Measurements from ENCODE around the gene MANBA.
A peak's percentile ranks its signal among the peaks of the same experiment; 100 is the strongest.

Gene MANBA

DNA sequence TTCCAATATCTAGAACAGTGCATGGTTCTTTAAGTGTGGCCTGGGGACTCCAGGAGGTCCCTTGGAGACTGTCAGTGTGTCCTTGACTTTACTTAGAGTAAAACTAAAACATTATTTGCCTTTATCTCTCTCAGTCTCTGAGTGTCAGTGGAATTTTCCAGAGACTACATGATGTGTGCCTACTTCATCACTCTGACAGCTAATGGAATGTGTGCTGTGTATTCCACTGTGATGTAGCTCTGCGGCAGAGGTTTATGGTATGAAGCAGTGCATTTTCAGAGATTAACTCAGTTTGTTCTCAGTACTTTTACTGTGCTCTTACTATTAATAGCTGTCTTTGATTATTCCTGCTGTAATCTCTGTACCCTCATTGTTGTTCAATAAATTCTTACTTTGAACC, 85.6 kb downstream of the MANBA start:
- peak; percentile 90 for DNase-seq (ENCODE audit: low read depth)

DNA sequence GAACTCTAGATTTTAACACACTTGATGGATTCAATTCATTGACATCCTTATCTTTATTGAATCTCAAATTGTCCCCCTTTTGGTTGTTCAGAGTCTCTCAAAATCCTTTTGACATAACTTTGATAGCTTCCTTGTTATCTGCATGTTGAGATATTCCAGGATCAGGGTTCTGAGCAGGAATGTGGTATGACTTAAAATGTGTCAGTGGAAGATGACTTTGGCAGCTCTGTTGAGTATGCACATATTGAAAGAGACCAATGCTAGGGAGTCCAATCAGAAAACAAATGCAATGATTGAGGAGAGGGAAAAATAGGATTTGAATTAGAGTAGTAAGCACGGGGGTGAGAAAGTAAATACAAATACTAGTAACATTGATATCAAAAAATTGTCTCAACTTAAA, 93.8 kb downstream of the MANBA start:
- DNase-seq (ENCODE audit: low read depth), result no peak

DNA sequence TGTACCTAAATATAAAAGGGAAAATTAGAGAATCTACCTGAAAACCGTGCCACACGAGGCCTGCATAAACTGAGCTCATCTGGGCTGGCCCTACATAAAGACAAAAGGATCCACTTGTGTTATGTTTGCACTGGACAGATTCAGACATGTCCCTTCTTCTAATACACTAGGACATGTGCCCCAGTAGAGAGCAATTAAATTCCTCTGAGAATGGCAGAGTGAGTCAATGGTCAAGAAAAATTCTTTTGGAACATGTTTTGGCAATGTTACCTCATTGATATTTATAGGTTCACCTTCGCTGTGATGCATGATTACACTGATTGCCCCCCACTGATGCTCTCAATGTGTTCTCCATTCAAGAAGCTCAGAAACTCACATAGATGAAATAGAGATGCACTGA, 95.2 kb downstream of the MANBA start:
- DNase-seq (ENCODE audit: low read depth), result no peak

DNA sequence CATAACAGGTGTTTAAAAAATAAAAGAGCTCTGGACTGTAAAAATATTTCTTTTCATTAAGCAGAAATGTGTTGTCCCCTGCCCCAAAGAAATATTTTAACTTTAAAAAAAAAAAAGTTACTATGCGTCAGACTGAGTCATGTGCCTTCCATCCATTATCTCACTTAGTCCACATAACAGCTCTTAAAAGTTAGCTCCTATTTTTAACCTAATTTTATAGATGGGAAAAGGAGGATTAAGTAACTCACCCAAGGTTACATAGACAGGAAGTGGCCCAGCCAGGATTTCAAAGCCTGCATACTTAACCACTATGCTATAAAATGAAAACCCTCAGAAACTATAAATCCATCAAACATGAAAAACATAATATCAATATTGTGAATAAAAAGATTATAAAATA, 97.7 kb downstream of the MANBA start:
- peak; percentile 77 for DNase-seq (ENCODE audit: low read depth)

DNA sequence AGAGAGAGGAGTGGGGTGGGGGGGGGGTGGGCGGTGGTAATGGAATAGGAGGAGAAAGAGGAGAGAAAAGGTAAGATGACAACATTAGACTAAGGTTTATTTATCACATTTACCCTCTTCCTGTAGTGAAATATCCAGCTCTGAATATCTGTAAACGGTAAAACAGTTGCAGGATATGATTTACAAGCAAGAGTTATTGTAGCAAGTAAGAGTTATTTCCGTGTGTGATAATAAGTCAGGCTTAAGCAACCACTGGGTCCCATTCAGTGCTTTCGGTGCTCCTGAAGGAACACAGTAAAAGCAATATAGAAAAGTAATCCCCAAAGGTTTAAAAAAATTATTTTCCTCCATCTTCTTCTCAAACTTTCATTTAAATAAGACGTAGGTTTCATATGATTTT, 103.6 kb downstream of the MANBA start:
- DNase-seq (ENCODE audit: low read depth), result no peak

DNA sequence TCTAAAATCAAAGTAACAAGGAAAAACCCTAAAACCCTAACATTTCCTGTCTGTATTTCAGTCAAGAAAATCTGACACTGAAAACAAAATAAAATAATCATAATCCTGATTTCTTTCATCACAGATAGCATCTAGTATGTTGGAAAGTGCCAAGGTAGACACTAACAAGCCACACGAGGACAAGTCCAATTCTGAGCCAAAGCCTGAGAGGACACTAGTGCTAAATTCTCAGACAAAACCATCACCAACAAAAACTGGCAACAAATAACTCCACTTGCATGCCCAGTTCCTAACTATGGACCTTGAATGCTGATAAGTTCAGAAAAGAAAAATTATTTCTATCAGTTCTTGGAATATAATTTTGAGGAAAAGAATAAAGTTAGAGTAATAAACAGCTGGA, 113.7 kb downstream of the MANBA start:
- no peak for DNase-seq (ENCODE audit: low read depth)

DNA sequence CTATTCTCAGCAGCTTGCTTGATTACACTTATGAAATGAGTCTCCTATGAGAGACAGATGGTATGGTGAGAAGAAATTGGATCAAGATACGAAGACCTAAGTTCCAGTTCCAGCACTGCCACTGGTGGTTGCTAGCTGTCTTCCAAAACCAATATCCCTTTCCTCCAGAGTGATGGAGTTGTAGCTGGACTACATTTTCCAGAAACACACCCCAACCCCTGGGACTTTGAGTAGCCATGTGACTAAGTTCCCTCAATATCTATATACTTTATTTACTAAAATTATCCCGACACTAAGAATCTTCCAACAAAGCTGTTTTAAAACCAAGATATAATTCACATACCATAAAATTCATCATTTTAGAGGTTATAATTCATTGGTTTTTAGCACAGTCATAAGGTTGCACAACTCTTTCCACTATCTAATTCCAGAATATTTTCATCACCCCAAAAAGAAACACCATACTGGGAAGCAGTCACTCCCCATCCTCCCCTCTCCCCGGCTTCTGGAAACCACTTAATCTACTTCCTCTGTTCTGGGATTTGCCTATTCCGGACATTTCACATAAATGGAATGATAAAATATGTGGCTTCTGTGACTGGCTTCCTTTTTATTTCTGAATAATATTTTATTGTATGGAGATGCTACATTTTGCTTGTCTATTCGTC, 118.0 kb downstream of the MANBA start:
- DNase-seq (ENCODE audit: low read depth), result peak; percentile 86

DNA sequence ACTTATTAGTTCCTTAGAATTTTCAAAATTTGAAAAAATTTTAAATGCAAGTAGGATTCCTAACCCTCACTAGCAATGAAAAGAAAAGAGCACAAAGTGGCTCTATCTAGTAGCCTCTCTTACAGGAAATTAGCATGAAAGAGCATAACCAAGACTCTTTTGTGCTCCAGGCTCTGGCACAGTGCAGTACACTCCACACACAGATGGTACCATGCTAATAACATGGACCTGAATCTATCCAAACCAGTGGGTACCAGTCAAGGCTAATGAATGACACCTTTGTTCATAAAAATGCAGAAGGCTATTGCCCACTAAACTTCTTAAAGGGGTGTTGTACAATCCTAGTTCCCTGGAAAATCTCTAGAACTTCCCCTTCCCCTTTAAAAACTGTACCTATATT, 119.0 kb downstream of the MANBA start:
- DNase-seq (ENCODE audit: low read depth), result no peak

DNA sequence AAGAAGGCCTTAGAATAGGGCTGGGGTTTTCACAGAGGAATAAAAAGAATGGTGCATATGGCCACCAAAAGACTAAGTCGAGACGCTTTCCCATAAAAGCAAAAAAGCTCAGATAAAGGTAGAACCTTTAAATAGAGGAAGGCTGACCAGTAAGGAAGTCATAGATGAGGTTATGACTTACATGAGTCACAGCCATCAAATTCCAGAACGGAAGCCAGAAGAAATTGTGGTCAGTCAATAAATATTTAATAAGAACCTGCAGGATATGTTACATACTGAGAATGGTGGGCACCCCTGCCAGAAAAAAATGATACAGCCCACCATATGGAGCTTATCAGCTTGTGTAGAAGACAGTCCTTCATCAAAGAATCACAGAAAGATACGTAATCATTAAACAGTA, 120.1 kb downstream of the MANBA start:
- peak; percentile 50 for DNase-seq (ENCODE audit: low read depth)

DNA sequence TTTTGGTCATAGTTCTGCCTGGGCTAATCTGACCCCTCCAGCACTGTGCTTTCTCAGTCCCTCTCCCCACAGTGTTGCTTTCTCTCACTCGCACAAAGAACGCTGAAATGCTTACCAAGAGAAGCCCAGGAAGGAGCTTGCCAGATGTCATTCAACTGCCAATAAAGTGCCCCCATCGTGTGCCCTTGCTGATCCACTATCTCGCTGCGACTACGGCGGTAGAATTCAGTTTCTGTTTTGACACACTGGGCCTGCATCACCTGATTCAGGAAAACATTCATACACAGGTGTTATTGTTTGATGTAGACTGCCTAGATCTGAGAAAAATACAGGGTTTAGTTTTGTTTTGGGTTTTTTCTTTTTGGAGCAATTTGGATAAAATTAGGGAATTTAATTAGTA, 121.2 kb downstream of the MANBA start:
- DNase-seq (ENCODE audit: low read depth), result no peak

DNA sequence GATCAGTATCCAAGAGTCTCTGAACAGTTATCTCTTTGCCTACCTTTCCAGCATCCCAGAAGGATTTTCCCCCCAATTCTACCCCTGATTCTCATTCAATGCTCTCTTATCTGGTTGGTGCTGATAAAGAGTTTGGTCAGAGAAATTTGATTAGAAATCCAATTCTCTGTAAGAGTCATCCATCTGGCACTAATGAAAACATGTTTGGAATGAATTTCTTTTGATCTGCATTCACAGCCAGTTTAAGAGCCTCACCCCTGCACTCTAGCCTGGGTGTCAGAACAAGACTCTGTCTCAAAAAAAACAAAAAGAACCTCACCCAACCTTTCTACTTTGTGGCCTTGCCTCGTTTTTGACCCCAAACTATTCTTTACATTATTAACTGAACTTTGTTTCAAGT, 122.1 kb downstream of the MANBA start:
- DNase-seq (ENCODE audit: low read depth), result peak; percentile 15

DNA sequence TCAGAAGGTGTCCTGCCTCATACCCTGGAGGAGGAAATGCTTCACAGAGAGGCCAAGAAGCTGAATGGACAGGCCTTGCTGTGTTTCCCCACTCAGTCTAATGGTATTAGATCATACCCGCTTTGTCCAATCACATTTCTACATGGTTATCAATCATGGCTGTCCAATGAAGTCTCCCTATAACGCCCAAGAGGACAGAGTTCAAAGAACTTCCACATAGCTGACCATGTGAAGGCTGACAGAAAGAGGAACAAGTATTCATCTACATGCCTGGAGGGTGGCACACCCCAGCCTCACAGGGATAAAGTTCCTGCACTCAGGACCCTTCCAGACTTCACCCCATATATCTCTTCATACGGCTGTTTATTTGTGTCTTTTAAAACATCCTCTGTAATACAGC, 123.4 kb downstream of the MANBA start:
- no peak for DNase-seq (ENCODE audit: low read depth)

DNA sequence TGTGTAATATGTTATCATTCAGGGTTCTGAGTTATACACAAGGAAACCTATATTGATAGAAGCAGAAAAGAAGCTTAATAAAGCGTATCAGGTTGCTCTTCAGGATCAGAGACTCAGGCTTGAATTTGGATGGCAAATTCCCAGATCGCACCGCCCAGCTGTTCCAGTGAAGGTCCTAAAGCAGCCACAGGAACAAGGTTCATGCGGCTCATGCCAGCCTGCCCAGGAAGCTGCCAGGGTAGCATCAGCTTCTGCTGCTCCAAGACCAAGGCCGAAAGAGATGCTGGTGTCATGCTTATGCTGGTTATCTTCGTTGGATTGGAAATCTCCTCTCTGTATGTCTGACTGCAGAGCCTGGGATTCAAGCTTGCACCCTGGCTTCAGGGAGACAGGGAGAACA, 127.7 kb downstream of the MANBA start:
- no peak for DNase-seq (ENCODE audit: low read depth)

DNA sequence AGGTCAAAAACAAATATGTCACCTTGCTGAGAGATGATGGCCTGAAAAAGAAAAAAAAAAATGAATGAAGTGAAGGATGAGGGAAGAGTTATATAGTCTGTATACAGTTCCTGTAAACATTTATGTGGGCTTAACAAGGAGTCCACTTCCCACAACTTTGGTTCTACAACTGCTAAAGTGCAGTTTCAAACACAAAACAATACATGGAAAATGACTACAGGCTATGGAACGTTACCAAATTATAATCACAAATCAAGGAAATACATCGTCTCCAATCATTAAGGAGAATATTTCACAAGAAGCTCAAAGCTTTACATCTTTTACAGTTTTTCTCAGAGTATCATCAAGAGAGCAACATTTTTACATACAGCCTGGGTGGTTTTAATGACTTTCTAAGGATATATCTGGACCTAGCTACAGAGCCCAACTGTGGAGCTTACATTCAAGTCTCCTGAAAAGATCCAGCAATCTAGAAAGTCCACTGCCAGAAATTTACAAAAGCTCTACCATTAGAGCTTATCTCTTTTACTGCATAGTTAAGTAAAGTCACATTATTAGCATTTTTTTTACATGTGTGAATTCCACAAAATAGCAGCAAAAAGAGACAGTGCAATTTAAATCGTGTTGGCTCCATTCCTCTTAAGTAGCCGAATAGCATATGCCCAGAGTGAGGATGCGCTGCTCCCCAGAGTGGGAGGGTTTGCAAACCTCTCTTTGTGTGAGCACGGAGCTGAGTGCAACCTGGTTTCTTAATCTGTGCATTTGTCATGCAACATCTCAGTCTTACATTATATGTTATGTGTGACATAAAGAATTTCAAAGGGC, 128.3 kb downstream of the MANBA start:
- no peak for DNase-seq (ENCODE audit: low read depth)

DNA sequence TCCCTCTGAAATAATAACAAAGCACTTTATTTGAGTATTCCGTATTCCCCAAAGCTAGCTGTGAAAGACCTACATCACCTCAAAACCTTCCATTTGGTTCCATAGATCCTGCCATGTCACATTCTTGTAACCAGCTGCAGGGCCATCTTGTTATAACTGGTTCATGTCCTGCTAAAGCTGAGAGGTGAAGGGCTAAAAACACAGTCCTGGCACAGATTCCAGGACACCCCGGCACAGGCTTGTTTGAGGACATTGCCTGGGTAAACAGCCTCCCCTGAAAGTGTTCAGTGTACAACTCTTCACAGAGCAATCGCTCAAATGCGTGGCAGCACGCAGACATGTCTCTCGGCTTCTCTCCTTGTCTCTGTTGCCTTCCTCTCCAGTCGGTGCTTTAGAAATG, 129.2 kb downstream of the MANBA start:
- no peak for DNase-seq (ENCODE audit: low read depth)

DNA sequence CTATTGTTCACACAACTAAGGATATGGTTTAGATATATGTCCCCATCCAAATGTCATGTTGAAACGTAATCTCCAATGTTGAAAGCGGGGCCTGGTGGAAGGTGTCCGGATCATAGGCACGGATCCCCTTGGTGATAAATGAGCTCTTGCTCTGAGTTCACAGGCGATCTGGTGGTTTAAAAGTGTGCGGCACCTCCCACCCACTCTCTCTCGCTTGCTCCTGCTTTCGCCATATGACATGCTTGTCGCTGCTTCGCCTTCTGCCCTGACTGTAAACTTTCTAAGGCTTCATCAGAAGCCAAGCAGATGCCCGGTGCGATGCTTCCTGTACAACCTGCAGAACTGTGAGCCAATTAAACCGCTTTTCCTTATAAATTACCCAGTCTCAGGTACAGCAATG, 131.1 kb downstream of the MANBA start:
- DNase-seq (ENCODE audit: low read depth), result no peak

DNA sequence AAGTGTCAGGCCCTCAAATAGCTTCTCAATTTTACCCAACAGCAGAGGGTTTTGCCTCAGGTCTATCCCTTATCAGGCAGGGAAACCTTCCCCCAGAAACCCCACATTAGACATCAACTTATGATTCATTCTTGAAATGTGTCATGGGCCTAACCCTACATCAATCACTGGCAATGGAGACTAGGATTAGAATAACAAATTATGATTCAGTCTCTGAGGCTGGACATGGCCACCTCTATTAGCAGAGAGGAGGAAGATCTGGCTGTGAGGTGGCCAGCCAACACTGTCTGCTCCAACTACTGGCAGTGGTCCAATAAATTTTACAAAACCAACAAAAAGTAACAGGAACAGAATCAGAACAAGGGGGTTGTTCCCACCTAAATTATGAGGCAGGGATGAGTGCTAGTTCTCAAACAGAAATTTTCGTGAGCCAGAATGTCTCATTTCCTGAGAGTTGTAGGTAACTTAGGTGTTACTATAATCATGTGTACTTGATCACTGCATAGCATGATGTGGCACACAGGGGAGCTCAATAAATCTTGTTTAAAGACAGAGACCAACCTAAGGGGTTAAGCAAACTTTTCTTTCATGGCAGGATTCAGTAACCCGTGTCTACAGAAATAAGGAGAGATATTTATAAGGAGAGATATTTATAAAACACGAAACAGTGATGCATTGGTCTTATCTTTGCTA, 132.8 kb downstream of the MANBA start:
- peak; percentile 84 for DNase-seq (ENCODE audit: low read depth)

DNA sequence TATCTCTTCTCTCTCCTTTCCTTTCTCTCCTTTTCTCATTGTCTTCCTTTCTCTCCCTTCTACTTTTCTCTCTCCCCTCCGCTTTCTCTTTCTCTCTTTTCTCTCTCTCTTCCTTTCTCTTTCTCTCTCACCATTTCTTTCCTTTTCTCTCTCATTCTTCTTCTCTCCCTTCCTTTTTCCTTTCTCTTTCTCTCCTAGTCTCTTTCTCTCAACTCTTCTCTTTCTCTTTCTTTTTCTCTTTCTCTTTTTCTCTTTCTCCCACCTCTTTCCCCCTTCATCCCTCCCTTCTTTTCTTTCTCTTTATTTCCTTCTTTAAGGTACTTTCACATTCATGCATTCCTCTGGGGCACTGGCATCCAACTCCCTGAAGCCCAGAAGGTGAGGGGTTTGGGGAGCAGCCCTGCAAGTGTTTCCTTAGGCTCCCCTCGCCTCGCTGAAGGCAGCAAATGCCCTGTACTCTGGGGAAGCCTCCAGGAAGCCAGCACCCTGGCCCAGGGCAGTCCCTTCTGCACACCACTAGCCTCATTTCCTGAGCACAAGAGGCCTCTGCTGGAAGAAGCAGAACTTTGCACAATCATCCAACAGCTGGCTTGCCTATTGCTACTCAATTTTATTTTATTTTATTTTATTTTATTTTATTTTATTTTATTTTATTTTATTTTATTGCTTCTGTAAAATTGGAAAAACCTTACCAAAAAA, 135.4 kb downstream of the MANBA start:
- DNase-seq (ENCODE audit: low read depth), result peak; percentile 46

DNA sequence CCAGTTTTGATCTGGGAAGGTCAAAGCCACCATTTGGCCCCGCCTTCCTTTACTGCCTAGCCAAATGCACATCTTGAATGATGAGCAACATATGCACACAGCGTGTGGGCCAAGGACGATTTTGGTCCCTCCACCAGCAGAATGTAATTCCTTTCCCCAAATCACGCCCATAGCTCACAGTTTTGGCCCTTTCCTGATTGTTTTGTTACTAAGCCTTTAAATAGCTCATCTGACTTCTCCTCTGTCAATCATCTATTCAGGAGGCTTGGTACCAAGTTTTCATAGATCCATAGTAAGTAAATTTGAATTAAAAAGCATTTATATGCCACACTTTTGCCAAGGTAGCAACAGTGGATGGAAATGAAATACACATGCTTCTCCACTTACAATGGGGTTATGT, 136.3 kb downstream of the MANBA start:
- DNase-seq (ENCODE audit: low read depth), result no peak

DNA sequence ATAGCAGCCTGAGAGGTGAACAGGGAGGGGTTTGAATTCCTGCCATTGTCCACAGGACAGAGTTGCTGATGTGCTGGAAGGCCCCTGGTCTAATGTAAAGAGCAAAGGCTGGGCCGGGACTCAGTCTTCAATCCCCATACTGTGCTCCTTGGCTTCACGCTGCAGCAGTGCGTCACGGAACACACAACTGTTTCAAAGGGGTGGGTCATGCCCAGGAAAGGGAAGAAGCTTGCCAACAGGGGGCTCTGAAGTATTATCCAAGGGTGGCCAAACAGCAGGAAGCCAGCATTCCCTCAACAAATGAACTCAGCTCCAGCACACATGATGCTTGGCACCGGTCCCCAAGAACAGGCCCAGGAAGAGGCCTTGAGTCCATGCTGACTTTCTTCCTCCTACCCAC, 137.1 kb downstream of the MANBA start:
- peak; percentile 76 for DNase-seq (ENCODE audit: low read depth)

DNA sequence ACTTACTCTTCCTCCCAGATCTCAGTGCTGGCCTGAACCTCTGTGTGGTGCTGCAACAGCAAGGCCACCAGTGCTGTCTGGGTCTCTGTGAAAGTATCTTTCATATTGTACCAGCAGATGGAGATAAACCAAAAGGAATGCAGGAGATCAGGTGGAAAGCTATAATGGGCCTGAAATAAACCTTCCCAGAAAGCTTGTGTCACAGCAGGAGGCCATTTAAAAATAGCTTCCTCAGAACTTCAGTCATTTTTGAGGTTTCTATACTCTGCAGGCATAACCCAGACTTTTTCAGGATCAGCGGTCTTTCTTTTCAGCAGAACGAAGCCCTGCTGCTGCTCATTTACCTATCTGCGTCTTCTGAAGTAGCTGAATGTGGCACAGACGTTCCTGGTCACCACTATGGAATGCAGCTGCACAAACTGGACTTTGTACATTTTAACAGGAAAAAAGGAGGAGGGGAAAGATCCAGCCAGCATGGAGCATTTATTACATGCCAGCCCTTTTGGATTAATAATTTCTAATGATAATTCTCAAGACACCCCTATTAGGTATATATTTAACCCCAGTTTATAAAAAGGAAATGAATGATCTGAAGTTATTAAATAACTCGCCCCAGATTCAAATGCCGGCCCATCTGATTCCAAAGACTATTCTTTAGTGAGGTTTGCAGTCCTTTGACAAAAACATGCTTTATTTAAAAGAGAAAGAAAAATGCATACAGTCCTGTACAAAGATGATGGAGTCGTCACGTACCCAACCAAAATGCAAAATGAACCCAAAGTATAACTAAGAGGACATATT, 139.9 kb downstream of the MANBA start:
- peak; percentile 75 for DNase-seq (ENCODE audit: low read depth)
